A673 (cell line): ENCODE results near the gene ACY1. TPM values are rescaled to one million over a fixed set of nuclear protein-coding genes. Genes with fewer than 3 reads are reported as not detected.
"Not testable (repeated sequence)": the region's sequence is repeated elsewhere in the genome, so short reads cannot be mapped to it uniquely, and the experiment has no call there.

ENCODE experiments used
- BruUV-seq: library from RNA; stranded (reverse); fragments of 400-500 nt; replicated peaks from 2 replicates; lab custom pipeline; 2021; lab: Mats Ljungman, UMichigan
- CTCF ChIA-PET: fragments of 300-600 bp; sonication (Branson Sonifier 250); formaldehyde crosslinking; loops from one replicate; lab custom pipeline; 2022; ENCODE audit warnings: antibody characterized with exemption; lab: Charles Lee
- POLR2A ChIA-PET: fragments of 300-600 bp; sonication (Branson Sonifier 250); formaldehyde crosslinking; loops from one replicate; lab custom pipeline; 2022; ENCODE audit warnings: antibody characterized with exemption; ENCODE audit not compliant: low non-redundant PET; lab: Charles Lee
- DNase-seq: peaks from one replicate; pipeline ENCODE4 v3.0.0-alpha.2; 2015; ENCODE audit warnings: low spot score
- H3K27ac ChIP-seq: fragments of 200-600 bp; sonication (generic); 2 replicates; pipeline ENCODE4 v1.5.1; 2016; ENCODE audit warnings: mixed run types, low read depth, mild to moderate bottlenecking, mixed read lengths, antibody characterized with exemption, low read length; ENCODE audit not compliant: poor library complexity, severe bottlenecking
- H3K27me3 ChIP-seq: fragments of 200-600 bp; sonication (generic); replicated peaks from 2 replicates; pipeline ENCODE4 v1.6.1; 2017; ENCODE audit warnings: mixed run types, low read depth, mild to moderate bottlenecking, mixed read lengths, antibody characterized with exemption, low read length; ENCODE audit not compliant: insufficient read depth, poor library complexity
- H3K36me3 ChIP-seq: fragments of 200-600 bp; sonication (generic); 2 replicates; pipeline ENCODE4 v1.6.1; 2016; ENCODE audit warnings: mixed run types, mild to moderate bottlenecking, mixed read lengths, antibody characterized with exemption, low read length; ENCODE audit not compliant: insufficient read depth, poor library complexity, severe bottlenecking
- H3K4me1 ChIP-seq: fragments of 200-600 bp; sonication (generic); 2 replicates; pipeline ENCODE4 v1.6.1; 2017; ENCODE audit warnings: mixed run types, mild to moderate bottlenecking, mixed read lengths, antibody characterized with exemption, low read length; ENCODE audit not compliant: insufficient read depth, poor library complexity, severe bottlenecking
- H3K4me3 ChIP-seq: fragments of 200-600 bp; sonication (generic); 2 replicates; pipeline ENCODE4 v1.5.1; 2016; ENCODE audit warnings: low read depth, mixed run types, mild to moderate bottlenecking, mixed read lengths, low read length; ENCODE audit not compliant: poor library complexity, severe bottlenecking
- H3K9me3 ChIP-seq: fragments of 200-600 bp; sonication (generic); 2 replicates; pipeline ENCODE4 v1.6.1; 2016; ENCODE audit warnings: mixed run types, low read depth, mild to moderate bottlenecking, mixed read lengths, antibody characterized with exemption, low read length; ENCODE audit not compliant: poor library complexity, severe bottlenecking
- EZH2 ChIP-seq: fragments of 200-600 bp; sonication (generic); IDR thresholded peaks from 2 replicates; pipeline ENCODE4 v1.6.1; 2017; ENCODE audit warnings: borderline replicate concordance, low read depth, mild to moderate bottlenecking, mixed read lengths, antibody characterized with exemption, low read length; ENCODE audit not compliant: poor library complexity, severe bottlenecking
- intact Hi-C: fragments of 100-400 bp; cut with micrococcal nuclease; formaldehyde crosslinking; loops from one replicate; pipeline ENCODE4 v1.10.0; 2022; ENCODE audit not compliant: unreplicated experiment
- total RNA-seq: library from RNA; stranded (reverse); gene quantifications from 2 replicates; pipeline ENCODE4 v1.2.3, GENCODE V29; 2021
- TF ChIP-seq, protein P1 (sequence below): fragments of 300-800, 200-600 bp; sonication (generic); conservative IDR thresholded peaks from 2 replicates; pipeline ENCODE4 v1.5.1; 2017; ENCODE audit warnings: low read depth, mild to moderate bottlenecking, antibody characterized with exemption, low read length, moderate library complexity, mixed read lengths

ACY1 gene
- total RNA-seq, 1 experiment from 2014 or later: 6.4 TPM

GRCh38 chr3:52030714-52031310 is 47.5 kb downstream of the ACY1 start:
- Histone ChIP-seq H3K27me3 (no peaks in the 10 kb centered on the region), H3K36me3 (no peaks in the 10 kb centered on the region), H3K4me1 (no peaks in the 10 kb centered on the region), H3K4me3 (no peak overlapping the region), H3K9me3 (no peaks in the 10 kb centered on the region), H3K27ac (no peak overlapping the region)
- POLR2A ChIA-PET: no interaction called here
- CTCF ChIA-PET: interaction anchor here (0.5 kb wide), 1 partner anchor 63 kb away, joined by 9 read pairs; no protein-coding TSS in a partner anchor
- TF ChIP-seq EZH2: no peak
- TF ChIP-seq, protein P1, sequence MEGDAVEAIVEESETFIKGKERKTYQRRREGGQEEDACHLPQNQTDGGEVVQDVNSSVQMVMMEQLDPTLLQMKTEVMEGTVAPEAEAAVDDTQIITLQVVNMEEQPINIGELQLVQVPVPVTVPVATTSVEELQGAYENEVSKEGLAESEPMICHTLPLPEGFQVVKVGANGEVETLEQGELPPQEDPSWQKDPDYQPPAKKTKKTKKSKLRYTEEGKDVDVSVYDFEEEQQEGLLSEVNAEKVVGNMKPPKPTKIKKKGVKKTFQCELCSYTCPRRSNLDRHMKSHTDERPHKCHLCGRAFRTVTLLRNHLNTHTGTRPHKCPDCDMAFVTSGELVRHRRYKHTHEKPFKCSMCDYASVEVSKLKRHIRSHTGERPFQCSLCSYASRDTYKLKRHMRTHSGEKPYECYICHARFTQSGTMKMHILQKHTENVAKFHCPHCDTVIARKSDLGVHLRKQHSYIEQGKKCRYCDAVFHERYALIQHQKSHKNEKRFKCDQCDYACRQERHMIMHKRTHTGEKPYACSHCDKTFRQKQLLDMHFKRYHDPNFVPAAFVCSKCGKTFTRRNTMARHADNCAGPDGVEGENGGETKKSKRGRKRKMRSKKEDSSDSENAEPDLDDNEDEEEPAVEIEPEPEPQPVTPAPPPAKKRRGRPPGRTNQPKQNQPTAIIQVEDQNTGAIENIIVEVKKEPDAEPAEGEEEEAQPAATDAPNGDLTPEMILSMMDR: no peak
- no peak for DNase-seq
- no TSS peak for BruUV-seq
- intact Hi-C loops: no loop called here

GRCh38 chr3:52031896-52032295 is 48.6 kb downstream of the ACY1 start:
- CTCF ChIA-PET: no interaction called here
- POLR2A ChIA-PET: no interaction called here
- BruUV-seq: no TSS peak

DNA sequence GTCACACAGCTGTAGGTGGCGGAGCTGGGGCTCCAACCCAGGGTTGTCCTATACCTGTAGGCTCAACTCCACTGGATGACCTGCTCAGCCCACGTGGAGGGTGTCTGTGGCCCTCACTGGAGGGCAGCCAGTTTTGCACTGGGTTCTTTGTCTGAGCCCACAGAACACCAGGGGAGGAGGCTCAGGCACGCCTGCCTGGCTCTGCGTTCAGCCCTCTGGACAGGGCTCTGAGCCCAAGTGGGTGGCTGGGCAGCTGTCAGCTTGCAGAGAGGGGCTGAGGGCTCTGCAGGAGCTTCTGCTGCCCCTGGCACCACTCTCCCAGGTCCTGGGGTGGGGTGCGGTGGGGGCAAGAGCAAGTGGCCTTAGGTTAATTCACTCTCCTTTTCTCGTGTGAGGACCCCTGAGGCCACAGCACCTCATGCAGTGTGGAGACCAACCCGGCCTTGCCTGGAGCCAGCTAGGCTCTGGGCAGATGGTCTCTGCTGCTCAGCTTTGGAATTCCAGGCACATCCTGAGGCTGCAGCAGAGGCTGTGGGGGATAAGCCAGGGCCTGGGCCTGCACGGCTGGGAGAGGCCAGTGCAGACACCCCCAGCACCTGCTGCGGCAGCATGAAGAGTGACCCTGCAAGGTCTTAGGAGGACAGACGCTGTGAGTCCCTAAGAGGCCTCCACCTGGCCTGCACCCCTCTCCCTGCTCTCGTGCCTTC is 49.5 kb downstream of the ACY1 start:
- intact Hi-C loops: no loop called here
- TF ChIP-seq, protein P1: no peak
- no peak for TF ChIP-seq EZH2
- BruUV-seq: no TSS peak
- Histone ChIP-seq H3K9me3 (no peaks in the 10 kb centered on the region), H3K4me1 (no peaks in the 10 kb centered on the region), H3K27me3 (no peaks in the 10 kb centered on the region), H3K27ac (no peak overlapping the region), H3K4me3 (no peak overlapping the region), H3K36me3 (no peaks in the 10 kb centered on the region)
- ChIA-PET POLR2A (no interaction called here), CTCF (no interaction called here)
- no peak for DNase-seq

More at GRCh38 chr3:52031896-52032295, 48.6 kb downstream of the ACY1 start:
- no peaks in the 10 kb centered on the region for H3K9me3 ChIP-seq
- H3K36me3 ChIP-seq: no peaks in the 10 kb centered on the region
- no peaks in the 10 kb centered on the region for H3K4me1 ChIP-seq
- no peak overlapping the region for H3K4me3 ChIP-seq
- H3K27ac ChIP-seq: no peak overlapping the region
- TF ChIP-seq, protein P1: no peak
- no peak for TF ChIP-seq EZH2
- DNase-seq: no peak
- intact Hi-C loops: no loop called here
- H3K27me3 ChIP-seq: no peaks in the 10 kb centered on the region

DNA sequence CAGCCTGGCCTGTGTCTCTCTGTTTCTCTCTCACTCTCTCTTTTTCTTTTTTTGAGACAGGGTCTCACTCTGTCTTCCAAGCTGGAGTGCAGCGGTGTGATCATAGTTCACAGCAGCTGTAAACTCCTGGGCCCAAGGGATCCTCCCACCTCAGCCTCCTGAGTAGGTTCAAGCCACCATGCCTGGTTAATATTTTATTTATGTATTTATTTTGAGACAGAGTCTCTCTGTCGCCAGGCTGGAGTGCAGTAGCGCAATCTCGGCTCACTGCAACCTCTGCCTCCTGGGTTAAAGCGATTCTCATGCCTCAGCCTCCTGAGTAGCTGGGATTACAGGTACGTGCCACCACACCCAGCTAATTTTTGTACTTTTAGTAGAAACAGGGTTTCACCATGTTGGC is 50.4 kb downstream of the ACY1 start:
- POLR2A ChIA-PET, BruUV-seq, CTCF ChIA-PET: not testable (repeated sequence)

More for the DNA sequence above, 50.4 kb downstream of the ACY1 start:
- H3K36me3 ChIP-seq, DNase-seq, H3K4me1 ChIP-seq, H3K4me3 ChIP-seq, H3K27me3 ChIP-seq, intact Hi-C loops, H3K9me3 ChIP-seq, H3K27ac ChIP-seq: not testable (repeated sequence)
